OCI-LY3 (cell line): ENCODE measurements around the gene KCNAB1.
"Not testable (repeated sequence)": the region's sequence is repeated elsewhere in the genome, so short reads cannot be mapped to it uniquely, and the experiment has no call there.

Source experiments
- H2AFZ ChIP-seq: fragments of 200-600, 300-600 bp; shearing (Covaris generic); 2 replicates; pipeline ENCODE4 v1.6.0; 2014; ENCODE audit warnings: antibody characterized with exemption, low read depth, low read length
- H3K27ac ChIP-seq: fragments of 200-600, 300-600 bp; sonication (generic); 2 replicates; pipeline ENCODE4 v1.5.1; 2014; ENCODE audit warnings: mild to moderate bottlenecking, low read length, moderate library complexity, mixed read lengths
- H3K27me3 ChIP-seq: fragments of 200-600, 300-600 bp; sonication (generic); 2 replicates; pipeline ENCODE4 v1.6.1; 2014; ENCODE audit warnings: low read depth, low read length, mixed read lengths
- H3K36me3 ChIP-seq: fragments of 200-600, 300-600 bp; sonication (generic); replicated peaks from 2 replicates; pipeline ENCODE3; 2014; ENCODE audit warnings: low read depth, low read length, mixed read lengths
- H3K4me1 ChIP-seq: fragments of 300-600, 200-600 bp; sonication (generic); 2 replicates; pipeline ENCODE4 v1.6.1; 2014; ENCODE audit warnings: low read length, mixed read lengths
- H3K4me2 ChIP-seq: fragments of 200-600, 300-600 bp; sonication (generic); 2 replicates; pipeline ENCODE4 v1.6.1; 2014; ENCODE audit warnings: low read length, mixed read lengths
- H3K4me3 ChIP-seq: fragments of 300-600, 200-600 bp; sonication (generic); 2 replicates; pipeline ENCODE4 v1.5.1; 2014; ENCODE audit warnings: antibody characterized with exemption, mild to moderate bottlenecking, low read length, moderate library complexity
- H3K79me2 ChIP-seq: fragments of 300-600, 200-600 bp; shearing (Covaris generic); 2 replicates; pipeline ENCODE4 v1.6.1; 2014; ENCODE audit warnings: mild to moderate bottlenecking, low read length, mixed read lengths
- H3K9ac ChIP-seq: fragments of 300-600, 200-600 bp; shearing (Covaris generic); 2 replicates; pipeline ENCODE4 v1.6.0; 2014; ENCODE audit warnings: mild to moderate bottlenecking, low read length, moderate library complexity
- H3K9me3 ChIP-seq: fragments of 200-600, 300-600 bp; shearing (Covaris generic); 2 replicates; pipeline ENCODE4 v1.6.1; 2014; ENCODE audit warnings: low read length, mixed read lengths; ENCODE audit not compliant: insufficient read depth
- H4K20me1 ChIP-seq: fragments of 200-600, 300-600 bp; sonication (generic); 2 replicates; pipeline ENCODE4 v1.6.1; 2016; ENCODE audit warnings: low read length, mixed read lengths; ENCODE audit not compliant: insufficient read depth
- CTCF ChIP-seq: fragments of 200-600, 300-600 bp; sonication (generic); IDR thresholded peaks from 2 replicates; pipeline ENCODE4 v1.5.1; 2014; ENCODE audit warnings: antibody characterized with exemption, low read length, low read depth
- EZH2phosphoT487 ChIP-seq: fragments of 200-600 bp; shearing (Covaris generic); IDR thresholded peaks from 2 replicates; pipeline ENCODE4 v1.6.1; 2018; ENCODE audit warnings: antibody characterized with exemption, mixed run types, low read depth

The KCNAB1 gene

DNA sequence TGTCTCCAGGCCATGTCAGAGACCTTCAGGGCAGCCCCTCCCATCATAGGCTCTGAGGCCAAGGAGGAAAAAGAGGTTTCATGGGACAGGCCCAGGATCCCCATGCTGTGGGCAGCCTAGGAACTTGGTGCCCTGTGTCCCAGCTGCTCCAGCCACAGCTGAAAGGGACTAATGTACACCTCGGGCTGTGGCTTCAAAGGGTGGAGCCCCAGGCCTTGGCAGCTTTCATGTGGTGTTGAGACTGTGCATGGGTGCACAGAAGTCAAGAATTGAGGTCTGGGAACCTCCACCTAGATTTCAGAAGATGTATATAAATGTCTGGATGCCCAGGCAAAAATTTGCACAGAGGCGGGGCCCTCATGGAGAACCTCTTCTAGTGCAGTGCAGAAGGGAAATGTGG is 441.2 kb downstream of the KCNAB1 start:
- no peak overlapping the region for H3K9ac ChIP-seq
- peaks cover 5% of the 10 kb centered on the region for H3K36me3 ChIP-seq
- H3K4me2 ChIP-seq, result no peak overlapping the region
- H3K4me3 ChIP-seq, result no peak overlapping the region
- H3K27ac ChIP-seq, result no peak overlapping the region
- H2AFZ ChIP-seq, result no peak overlapping the region
- no peaks in the 10 kb centered on the region for H4K20me1 ChIP-seq
- no peak for TF ChIP-seq CTCF
- no peak for TF ChIP-seq EZH2phosphoT487
- peaks cover 7% of the 10 kb centered on the region; the same call in 1 of the 2 replicates for H3K9me3 ChIP-seq
- peaks cover 23% of the 10 kb centered on the region for H3K4me1 ChIP-seq
- H3K79me2 ChIP-seq, result no peaks in the 10 kb centered on the region
- H3K27me3 ChIP-seq, result no peaks in the 10 kb centered on the region

GRCh38 chr3:156562486-156562885 is 442.1 kb downstream of the KCNAB1 start:
- not testable (repeated sequence) for H3K27me3 ChIP-seq, H4K20me1 ChIP-seq, H3K4me2 ChIP-seq, H3K9me3 ChIP-seq, H3K4me3 ChIP-seq, H3K9ac ChIP-seq, H2AFZ ChIP-seq, H3K36me3 ChIP-seq, H3K79me2 ChIP-seq, H3K27ac ChIP-seq
- H3K4me1 ChIP-seq, result peaks cover 23% of the 10 kb centered on the region

GRCh38 chr3:156563900-156564682 is 443.7 kb downstream of the KCNAB1 start:
- Histone ChIP-seq H4K20me1 (no peaks in the 10 kb centered on the region), H3K4me2 (no peak overlapping the region), H3K36me3 (peaks cover 5% of the 10 kb centered on the region), H3K4me3 (no peak overlapping the region), H3K9me3 (peaks cover 7% of the 10 kb centered on the region; the same call in 1 of the 2 replicates), H3K4me1 (peaks cover 23% of the 10 kb centered on the region), H3K79me2 (no peaks in the 10 kb centered on the region), H3K27me3 (no peaks in the 10 kb centered on the region), H3K27ac (no peak overlapping the region), H3K9ac (no peak overlapping the region), H2AFZ (no peak overlapping the region)
- TF ChIP-seq CTCF (no peak), EZH2phosphoT487 (no peak)

GRCh38 chr3:156569016-156569415 is 448.6 kb downstream of the KCNAB1 start:
- H3K36me3 ChIP-seq, H3K79me2 ChIP-seq, H3K9me3 ChIP-seq, H4K20me1 ChIP-seq, H3K4me2 ChIP-seq, H3K27me3 ChIP-seq, H3K4me1 ChIP-seq, H3K4me3 ChIP-seq, H3K9ac ChIP-seq, H2AFZ ChIP-seq, H3K27ac ChIP-seq: not testable (repeated sequence)

DNA sequence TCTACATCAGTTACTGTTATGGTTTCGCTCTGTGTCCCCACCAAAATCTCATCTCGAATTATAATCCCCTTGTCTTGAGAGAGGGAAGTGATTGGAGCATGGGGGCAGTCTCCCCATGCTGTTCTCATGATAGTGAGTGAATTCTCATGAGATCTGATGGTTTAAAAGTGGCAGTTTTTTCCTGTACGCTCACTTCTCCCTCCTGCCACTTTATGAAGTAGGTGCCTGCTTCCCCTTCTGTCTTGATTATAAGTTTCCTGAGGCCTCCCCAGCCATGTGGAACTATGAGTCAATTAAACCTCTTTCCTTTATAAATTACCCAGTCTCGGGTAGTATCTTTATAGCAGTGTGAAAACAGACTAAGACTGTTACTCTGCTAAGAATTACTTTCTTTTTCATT is 449.5 kb downstream of the KCNAB1 start:
- not testable (repeated sequence) for H4K20me1 ChIP-seq, H3K9me3 ChIP-seq, H3K9ac ChIP-seq, H3K27me3 ChIP-seq, H3K4me3 ChIP-seq, H2AFZ ChIP-seq, H3K79me2 ChIP-seq, H3K4me2 ChIP-seq, H3K27ac ChIP-seq, H3K4me1 ChIP-seq, H3K36me3 ChIP-seq
